ENCODE data around the gene MINDY4B.
"Not testable (repeated sequence)": the region's sequence is repeated elsewhere in the genome, so short reads cannot be mapped to it uniquely, and the experiment has no call there.

Gene MINDY4B

DNA sequence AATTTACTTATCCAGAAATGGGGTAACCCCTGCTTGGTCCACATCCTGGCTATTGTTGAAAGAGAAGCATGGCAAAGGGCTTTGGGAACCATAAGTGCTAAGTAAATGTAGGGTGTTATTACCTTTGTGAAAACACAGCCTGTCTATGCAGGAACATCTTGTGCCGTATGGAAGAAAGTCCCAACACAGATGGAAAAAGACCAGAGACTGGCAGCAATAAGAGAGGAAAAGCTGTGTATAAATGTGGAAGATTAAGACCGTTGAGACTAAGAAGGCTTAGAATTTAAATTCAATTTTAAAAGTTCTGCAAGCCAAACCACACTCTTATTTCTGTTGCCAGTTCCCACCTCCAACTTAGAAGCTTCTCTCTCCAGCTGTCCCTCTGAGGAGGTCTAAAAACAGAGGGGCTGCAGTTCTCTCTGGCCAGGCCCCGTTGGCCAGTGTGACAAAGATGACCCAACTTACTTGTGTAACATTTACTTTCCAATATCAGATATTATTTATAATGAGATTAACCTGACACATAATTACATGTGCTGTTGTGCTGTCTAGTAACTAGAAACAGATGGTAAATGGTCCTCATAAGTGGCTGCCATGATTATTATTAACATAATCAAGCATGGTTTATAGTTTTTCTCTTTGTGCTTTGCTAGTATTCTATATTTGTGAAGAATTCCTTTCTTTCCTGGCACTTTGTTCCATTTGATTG is 7.0 kb downstream of the MINDY4B start:
- no peak for DNase-seq

DNA sequence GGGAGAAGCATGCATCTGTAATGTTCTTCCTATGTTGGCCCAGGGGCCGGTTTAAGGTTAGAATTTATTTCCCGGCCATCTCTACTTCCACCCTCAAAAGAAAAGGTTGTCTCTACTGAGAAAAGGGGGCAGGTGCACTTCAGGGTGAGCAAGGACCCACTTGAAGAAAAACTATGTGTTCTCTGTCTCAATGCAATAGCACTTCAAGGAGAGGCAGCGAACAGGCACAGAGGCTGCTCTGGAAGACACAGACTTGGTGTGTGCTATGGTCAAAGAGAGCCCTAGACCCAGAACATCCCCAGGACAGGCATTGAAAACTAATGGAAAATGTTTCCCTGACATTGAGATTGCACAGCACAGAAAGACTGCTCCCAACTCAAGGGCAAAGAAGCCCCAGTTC is 7.6 kb downstream of the MINDY4B start:
- DNase-seq: no peak

DNA sequence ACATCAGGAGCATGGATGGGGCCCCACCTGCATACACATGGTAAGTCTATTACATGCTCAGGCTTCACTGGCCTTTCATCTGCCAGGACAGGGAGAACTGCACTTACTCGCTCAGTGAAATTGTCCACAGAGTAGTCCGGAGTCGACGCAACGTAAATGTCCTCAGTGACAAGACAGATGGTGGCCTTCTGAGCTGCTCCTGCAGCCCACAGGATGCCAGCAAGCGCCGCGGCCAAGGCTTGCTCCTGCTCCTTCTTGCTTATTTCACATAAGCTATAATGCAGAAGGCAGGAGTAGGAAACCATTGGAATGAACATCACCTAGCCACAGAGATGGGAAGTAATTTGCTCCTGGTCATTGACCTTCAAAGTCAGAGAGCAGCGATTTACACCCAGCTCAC is 14.4 kb downstream of the MINDY4B start:
- no peak for DNase-seq

DNA sequence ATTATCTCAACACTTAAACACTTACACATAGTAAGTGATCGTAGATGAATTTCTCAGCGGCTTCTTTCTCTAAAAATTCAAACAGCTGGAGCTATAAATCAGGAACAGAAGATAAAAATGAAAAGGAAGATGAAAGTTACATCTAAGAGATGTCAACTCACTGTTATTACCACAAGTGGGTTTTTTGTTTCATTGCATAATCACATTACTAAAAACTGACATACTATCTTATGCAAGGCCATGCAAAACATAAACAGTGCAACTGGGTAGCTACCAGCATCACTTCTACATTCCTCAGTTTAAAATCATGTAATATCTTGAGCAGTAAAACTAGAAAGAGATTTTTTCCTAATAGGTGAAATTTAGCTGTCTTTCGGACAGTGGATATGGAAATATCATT is 14.9 kb downstream of the MINDY4B start:
- DNase-seq: no peak

DNA sequence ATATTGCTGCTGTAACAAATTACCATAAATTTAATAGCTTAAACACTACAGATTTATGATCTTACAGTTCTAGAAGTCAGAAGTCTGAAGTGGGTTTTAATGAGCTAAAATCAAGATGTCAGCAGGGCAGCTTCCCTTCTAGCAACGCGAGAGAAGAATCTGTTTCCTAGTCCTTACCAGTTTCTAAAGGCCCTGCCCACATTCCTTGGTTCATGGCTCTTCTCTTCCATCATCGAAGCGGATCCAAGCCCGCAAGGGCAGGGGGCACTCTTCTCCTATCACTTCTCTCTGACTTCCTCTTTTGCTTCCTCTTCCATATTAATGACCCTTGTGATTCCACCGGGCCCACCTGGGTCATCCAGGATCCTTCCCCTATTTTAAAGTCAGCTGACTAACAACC is 16.1 kb downstream of the MINDY4B start:
- DNase-seq: no peak

DNA sequence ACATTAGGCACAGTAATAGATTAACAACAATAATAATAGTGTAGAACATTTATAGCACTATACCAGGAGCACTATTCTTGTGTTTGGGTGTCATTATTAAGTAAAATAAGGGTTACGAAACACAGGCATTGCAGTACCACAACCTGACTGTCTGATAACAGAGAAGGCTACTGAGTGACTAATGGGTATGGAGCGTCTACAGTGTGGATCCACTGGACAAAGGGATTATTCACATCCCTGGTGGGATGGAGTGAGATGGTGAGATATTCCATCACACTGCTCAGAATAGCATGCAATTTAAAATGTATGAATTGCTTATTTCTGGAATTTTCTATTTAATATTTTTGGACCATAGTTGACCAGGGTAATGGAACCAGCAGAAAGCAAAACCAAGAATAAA is 18.2 kb downstream of the MINDY4B start:
- no peak for DNase-seq

DNA sequence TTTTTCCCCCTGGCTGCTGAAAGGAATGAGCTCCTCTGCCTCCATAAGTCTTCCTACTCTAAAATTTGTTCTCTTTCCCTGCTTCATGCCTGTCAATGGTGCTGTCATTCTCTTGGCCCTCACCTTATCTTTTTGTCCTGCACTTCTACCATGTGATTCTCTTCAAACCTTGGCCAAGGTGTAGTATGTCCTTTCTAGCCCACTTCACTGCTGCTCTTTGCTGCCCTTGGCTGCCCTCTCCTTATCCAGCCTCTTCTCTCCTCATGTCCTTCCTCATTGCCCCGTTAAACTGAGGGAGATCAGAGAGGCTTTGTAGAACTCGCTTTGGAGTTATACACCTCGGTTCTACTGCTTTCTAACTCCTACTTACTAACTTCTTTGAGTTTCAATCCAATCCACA is 19.7 kb downstream of the MINDY4B start:
- DNase-seq: no peak

DNA sequence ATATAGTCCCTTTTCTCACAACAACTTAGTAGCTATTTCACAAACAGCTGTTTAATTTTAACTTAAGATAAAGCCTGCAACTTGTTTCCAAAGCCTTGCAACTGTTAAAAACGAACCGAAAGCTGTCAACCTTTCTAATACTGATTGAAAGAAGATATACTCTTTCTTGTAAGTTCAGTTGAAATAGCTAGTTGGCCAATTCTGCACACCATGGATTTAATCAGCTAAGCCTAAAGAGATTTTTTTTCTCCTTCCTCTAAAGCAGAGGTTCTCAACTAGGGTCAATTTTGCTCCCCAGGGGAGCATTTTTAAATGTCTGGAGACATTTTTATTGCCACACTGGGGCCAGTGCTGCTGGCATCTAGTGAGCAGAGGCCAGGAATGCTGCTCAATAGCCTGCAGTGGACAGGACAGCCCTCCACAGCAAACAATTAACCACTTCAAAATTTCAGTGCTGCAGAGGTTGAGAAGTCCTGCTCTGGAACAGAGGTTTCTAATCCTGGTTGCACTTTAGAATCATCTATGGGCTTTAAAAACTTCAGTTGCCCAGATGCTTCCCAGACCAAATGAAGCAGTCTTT is 26.2 kb downstream of the MINDY4B start:
- no peak for DNase-seq

DNA sequence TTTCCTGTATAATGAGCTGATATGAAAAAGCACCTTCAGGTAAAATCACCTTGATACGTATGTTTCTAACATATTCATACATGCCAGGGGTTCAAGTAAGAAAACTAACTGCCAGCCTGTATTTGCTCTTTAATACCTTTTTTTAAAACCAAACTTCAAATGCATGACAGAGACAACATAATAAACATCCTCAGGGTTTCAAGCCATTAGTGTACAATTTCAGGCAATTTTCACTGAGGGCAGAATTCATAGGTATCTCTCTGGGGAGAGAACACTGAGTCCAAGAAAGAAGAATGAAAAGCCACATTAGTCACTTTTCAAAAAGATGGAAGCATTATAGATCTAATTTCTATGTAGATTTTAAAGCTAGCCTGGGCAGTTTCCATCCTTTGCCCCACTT is 26.9 kb downstream of the MINDY4B start:
- DNase-seq: no peak

DNA sequence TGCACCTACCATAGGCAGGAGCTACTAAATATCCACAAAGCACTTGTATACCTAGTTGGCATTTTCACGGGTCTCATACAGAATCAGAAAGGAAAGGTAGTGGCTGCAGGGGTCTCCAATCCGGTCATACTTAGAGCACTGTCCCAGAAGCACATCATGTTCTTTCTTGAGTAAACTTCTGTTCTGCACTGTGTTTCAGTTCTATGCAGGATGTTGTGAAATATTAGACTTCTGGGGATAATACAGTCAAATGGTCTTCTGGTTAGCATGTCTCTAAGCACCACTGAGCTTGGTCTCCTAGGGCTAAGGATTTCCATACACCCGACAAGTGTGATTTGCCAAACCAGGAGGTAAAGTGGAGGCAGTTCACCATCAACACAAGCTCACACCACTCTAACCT is 27.9 kb downstream of the MINDY4B start:
- no peak for DNase-seq

DNA sequence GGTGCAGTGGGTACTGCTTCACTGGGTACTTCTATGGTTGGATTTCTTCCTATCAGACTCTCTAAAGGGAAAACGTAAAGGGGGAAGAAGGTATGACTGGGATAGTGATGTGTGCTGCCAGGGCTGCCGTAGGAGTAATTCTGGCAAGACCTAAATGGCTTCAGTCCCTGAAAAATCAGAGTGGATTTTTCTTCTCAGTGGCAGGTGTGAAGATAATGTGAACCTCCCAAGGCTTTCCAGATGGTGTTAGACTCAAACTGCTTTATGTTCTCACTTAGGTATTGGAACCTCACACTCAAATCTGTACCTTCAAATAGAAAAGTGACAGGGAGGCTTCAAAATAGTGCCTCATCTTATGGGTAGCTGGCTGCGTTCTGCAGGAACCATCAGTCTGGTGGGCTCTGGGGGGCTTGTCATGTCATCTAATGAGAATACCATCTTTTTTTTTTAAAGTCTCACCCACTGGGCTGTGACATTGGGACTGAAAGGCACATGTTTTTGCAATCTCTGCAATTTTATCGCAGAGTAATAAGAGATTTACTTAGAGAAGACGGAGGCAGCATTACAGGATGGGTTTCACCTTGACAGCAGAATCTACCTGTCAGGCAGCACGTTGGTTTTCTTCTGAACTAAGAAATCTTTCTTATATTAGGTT is 28.5 kb downstream of the MINDY4B start:
- no peak for DNase-seq

DNA sequence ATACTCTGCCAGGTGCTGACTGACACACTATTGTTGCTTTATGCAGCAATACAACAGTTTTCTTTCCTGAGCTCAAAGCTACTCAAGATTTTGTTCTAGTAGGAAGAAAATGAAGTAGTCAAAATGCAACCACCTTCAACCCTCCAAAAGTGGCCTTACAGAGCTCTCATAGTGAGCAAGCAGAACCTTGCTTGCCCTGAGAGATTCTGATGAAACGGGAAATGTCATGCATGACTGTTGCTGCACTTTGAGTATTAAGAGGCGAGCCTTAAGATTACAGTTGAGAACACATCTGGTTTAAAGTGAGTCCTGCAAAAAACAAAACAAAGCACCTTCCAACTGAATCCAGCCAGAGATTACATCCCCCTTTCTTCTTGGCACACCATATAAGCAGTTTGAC is 29.7 kb downstream of the MINDY4B start:
- DNase-seq: no peak

DNA sequence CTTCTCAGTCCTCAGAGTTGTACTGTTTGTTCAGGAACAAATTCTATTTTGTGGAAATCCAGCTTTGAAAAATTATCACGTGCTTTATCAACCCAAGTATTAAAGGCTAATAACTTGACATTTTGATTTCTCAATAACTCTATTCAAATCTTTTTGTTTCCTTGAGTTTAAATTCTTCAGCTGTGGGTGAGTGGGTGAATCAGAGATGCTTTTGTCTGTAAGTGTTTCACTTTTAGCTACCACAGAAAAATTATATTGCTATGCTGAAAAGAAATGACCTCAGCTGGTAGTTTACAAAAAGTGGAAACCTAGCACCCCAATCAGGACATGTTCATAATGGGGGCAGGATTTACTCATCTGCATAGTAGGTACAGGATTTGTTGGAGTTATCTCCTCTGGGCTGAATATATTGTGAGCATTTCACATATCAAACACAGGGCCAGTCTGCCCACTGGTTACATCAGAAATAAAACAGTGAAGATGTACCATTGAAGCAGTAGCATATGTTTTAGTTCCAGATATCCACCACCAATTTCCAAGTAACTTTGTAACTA is 30.5 kb downstream of the MINDY4B start:
- no peak for DNase-seq

DNA sequence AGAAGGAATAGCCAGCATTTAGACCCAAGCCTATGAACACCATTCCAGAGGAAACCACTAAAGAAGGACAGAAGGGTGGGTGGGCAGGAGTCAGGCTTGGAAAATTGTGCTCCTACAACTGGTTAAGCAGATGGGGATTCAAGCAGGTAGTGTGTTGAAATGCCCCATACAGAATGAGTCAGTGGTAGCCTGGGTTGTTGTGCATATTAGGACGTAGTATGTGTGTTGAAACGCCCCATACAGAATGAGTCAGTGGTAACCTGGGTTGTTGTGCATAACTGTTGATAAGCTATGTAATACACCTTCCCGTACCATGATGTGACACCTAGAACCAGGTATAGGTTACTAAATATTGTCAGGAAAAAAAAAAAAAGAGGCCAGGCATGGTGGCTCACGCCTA is 34.0 kb downstream of the MINDY4B start:
- no peak for DNase-seq

DNA sequence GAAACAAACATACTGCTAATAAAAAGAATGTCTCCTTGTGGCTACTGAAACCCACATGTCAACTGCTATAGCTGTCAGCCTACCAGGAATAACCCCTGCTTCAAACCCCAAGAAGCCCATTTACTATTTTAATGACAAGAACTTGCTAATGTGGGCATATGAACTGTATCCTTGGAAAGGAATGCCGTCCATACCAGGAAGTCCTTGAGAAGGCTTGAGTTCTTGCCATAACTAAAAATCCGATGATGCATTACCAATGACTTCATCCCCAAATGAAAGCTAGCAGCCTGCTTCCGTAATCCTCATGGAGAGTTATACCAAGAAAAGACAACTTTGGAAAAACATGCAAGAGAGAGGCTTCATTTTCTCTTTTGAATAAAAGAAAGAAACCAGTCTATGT is 34.8 kb downstream of the MINDY4B start:
- no peak for DNase-seq

DNA sequence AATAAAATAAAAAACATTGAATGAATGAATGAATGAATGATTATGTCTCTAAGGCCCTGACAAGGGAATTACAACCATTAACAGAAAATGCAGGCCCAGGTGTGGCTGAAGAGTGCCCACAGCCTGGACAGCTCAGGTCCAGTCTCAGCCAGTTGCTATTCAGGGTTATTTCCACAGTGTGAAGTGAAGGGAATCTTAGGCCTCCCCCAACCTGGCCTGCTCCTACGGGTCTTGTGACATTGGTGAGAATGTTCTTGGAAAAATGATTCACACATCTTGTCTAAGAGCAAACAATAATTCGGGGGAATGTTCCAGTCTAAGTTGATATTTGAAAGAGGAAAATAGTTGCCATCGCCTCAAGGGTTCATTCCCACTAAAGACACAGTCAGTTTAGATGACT is 37.0 kb downstream of the MINDY4B start:
- DNase-seq: no peak

DNA sequence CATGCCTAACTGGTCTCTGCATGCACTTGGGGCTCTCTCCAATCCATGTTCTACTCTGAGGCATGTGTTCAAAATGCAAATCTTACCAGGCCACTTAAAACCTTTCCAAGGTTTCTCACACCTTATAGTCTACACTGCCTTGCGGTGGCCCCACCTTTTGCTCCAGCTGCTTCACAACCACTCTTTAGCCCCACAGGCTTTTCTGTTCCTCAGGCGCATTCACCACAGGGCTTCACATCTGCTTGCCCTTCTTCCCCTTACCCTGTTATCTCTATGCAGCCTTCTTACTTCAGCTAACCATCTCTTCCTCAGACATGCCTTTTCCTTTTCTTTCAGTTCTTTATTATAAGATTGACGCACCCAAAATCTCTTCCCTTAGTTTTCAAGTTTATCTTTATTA is 37.8 kb downstream of the MINDY4B start:
- DNase-seq: no peak

DNA sequence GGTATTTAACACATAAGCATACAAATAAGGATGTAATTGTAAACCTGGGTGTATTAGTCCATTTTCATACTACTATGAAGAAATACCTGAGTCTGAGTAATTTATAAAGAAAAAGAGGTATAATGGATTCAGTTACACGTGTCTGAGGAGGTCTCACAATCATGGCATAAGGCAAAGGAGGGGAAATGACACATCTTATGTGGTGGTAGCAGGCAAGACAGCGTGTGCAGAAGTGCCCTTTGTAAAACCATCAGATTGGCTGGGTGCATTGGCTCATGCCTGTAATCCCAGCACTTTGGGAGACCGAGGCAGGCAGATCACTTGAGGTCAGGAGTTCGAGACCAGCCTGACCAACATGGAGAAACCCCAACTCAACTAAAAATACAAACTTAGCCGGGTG is 41.3 kb downstream of the MINDY4B start:
- not testable (repeated sequence) for DNase-seq

DNA sequence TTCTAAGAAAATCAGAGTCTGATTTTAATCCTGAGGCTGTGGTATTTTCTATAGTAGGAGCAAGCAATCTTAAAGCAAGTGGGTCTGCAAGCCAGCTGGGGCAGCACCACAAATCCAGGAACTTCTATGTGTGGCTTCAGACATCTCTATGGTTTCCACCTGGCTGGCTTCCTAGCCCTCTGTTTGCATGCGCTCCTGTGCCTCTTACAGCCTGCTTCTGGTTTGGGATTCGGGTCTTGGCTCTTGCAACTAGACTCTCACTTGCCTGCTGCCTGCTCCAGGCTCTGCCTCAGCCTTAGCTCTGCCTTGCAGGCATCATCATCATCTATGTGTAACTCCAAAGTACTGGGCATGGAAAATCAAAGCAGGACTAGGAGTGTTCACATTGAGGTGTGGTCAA is 43.4 kb downstream of the MINDY4B start:
- no peak for DNase-seq

DNA sequence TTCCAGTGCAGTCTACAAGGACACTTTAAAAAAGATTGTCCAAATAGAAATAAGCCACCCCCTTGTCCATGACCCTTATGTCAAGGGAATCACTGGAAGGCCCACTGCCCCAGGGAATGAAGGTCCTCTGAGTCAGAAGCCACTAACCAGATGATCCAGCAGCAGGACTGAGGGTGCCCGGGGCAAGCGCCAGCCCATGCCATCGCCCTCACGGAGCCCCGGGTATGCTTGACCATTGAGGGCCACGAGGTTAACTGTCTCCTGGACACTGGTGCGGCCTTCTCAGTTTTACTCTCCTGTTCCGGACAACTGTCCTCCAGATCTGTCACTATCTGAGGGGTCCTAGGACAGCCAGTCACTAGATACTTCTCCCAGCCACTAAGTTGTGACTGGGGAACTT is 47.3 kb downstream of the MINDY4B start:
- not testable (repeated sequence) for DNase-seq

DNA sequence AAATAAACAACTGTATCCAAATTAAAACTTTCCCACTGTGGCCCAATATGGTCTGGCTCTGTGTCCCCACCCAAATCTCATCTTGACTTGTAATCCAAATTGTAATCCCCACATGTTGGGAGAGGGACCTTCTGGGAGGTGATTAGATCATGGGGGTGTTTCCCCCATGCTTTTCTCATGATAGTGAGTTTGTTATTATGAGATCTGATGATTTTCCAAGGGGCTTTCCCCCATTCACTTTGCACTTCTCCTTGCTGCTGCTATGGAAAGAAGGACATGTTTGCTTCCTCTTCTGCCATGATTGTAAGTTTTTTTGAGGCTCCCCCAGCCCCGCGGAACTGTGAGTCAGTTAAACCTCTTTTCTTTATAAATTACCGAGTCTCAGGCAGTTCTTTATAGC is 55.0 kb downstream of the MINDY4B start:
- no peak for DNase-seq

DNA sequence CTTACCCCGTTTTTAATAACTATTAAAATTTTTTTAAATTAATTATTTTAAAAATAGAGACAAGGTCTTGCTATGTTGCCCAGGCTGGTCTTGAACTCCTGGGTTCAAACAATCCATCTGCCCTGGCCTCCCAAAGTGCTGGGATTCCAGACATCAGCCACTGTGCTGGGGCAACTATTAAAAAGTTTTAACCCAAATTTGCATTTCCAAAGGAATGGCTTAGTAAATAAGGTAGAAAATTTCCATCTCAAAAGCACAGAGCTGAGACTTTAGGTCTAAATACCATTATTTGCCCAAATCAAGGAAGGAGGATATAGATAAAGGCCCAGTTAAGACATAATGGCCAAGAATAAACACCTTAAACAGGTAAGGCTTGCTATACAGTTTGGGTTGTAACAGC is 56.4 kb downstream of the MINDY4B start:
- no peak for DNase-seq

DNA sequence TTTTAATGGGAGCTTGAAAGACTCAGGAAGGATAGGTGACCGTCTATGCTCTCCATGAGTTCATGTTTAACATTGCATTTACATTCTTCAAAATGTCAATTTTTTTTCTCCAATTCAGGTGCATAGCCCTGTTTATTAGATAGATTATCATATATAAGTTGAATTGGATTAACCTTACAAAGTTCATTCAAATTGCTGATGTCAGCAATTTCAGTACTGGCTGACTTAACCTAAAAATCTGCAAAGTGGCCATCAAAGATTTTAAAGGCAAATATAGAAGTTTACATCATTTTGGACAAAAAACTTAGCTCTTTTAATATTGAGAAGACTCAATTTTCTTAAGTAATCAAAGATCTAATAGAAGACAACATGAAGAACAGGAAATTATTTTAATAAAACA is 57.8 kb downstream of the MINDY4B start:
- no peak for DNase-seq

DNA sequence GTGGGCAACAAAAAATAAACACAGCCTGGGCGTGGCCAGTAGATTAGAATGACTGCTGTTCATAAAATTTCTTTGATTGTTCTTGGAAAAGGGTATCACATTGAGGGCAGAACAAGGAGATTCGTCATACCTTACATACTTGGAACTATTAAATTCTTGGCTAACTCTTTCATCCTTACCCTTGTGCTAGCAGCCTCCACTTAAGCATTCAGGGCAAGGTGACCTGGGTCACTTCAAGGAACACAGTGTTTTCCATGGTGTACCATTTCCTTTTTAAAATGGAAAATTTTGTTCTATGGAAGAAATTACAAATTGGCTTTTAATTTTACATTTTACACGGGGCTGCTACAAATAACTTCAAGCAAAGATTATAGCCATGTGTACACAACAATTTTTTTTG is 60.8 kb downstream of the MINDY4B start:
- DNase-seq: no peak
